Bronchial epithelial cell (primary cell): ENCODE results near the gene DMC1. TPM values are rescaled to one million over a fixed set of nuclear protein-coding genes. Genes with fewer than 3 reads are reported as not detected.

ENCODE experiments used
- DNase-seq: peaks from one replicate; pipeline ENCODE4 v3.0.0-alpha.2; 2010; ENCODE audit warnings: low read depth
- FAIRE-seq: peaks from 2 replicates; lab custom pipeline; 2011; peaks lifted over from hg19 to GRCh38; lab: Jason Lieb, UNC
- H3K27me3 ChIP-seq: 2 replicates; pipeline ENCODE4 v1.5.1; 2011; ENCODE audit warnings: low read length; ENCODE audit not compliant: control insufficient read depth, insufficient read depth
- H3K36me3 ChIP-seq: 2 replicates; pipeline ENCODE4 v1.5.1; 2011; ENCODE audit warnings: low read length; ENCODE audit not compliant: control insufficient read depth, insufficient read depth
- H3K4me3 ChIP-seq: 2 replicates; pipeline ENCODE4 v1.5.1; 2011; ENCODE audit warnings: mild to moderate bottlenecking, low read depth, low read length, control low read depth
- CTCF ChIP-seq: IDR thresholded peaks from 2 replicates; pipeline ENCODE4 v1.5.1; 2011; ENCODE audit warnings: mild to moderate bottlenecking, moderate library complexity, low read length, control low read depth, inconsistent platforms; ENCODE audit not compliant: insufficient read depth, severe bottlenecking
- total RNA-seq: library from RNA; depleted of rRNA; stranded (reverse); fragments of >200 nt; gene quantifications from 2 replicates; pipeline ENCODE4 v1.2.1, GENCODE V29; 2014

Gene DMC1
- total RNA-seq, 1 donor from 2014 or later = 1.1 TPM

DNA sequence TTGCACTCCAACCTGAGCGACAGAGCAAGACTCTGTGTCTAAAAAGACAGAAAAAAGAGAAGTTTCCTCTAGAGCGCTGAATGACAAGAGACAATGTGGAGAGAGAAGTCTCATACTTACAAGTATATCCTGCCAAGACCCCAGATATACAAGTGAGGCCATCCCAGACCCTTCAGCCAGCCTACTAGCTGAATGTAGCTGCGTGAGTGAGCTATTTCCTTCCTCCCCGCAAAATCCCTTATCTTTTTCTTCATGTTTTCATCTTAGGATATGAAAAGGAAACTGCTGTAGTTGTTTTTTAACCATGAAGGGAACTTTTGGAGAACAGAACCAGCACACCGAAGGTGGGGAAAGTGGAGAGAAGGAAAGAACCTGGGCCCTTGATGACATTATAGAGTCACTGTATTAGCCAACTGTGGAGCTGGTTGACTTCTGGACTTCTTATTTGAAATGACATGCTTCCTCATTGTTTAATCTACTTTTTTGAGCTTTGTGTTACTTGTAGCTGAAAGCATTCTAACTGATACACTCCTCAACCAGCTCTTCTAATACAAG, 59.5 kb downstream of the DMC1 start:
- TF ChIP-seq CTCF = no peak
- Histone ChIP-seq H3K36me3 (no peaks in the 10 kb centered on the region), H3K27me3 (no peaks in the 10 kb centered on the region), H3K4me3 (no peak overlapping the region)
- no peak for DNase-seq
- no peak for FAIRE-seq

GRCh38 chr22:38506118-38506962, 63.6 kb downstream of the DMC1 start, which contains the start of gene DDX17:
TSS of gene DDX17 (minus strand) at chr22:38506311.
- FAIRE-seq = no peak
- no peaks in the 10 kb centered on the region for H3K27me3 ChIP-seq
- H3K36me3 ChIP-seq = peaks cover 2% of the 10 kb centered on the region
- peak within 1 kb of the TSS; percentile 89 for H3K4me3 ChIP-seq
- DNase-seq = peak; percentile 92
- TF ChIP-seq CTCF = no peak

- no peak for FAIRE-seq
- no peaks in the 10 kb centered on the region for H3K27me3 ChIP-seq
- H3K4me3 ChIP-seq = peak overlapping the region; percentile 89
- H3K36me3 ChIP-seq = peaks cover 2% of the 10 kb centered on the region
- no peak for TF ChIP-seq CTCF
- DNase-seq = no peak
Measured at GRCh38 chr22:38505541-38506117, 64.4 kb downstream of the DMC1 start.

DNA sequence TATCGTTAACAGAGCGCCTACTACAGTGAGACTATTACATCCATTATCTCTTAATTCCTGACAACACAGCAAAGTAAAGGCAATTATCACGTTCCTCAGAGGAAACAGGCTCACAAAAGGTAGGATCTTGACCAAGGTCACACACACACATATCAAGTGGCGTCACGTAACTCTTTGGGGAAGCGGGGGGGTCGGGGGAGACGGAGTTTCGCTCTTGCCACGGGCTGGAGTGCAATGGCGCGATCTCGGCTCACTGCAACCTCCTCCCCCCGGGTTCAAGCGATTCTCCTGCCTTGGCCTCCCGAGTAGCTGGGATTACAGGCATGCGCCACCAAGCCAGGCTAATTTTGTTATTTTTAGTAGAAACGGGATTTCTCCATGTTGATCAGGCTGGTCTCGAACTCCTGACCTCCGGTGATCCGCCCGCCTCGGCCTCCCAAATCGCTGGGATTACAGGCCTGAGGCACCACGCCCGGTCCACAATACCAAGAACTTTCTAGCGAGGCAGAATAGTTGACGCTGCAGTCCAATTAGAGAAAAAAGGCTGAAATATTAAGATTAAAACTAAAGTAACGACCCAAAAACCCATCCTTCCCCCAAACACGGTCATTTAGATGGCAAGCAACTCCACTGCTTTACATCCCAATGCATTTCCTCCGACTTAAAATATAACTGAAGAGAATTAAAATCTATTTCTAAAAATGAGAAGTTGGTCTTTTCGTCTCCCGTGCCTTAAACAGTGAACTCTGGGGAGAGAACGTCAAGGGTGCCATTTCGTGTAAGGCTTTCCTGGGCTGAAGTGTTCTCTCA, 65.0 kb downstream of the DMC1 start:
- Histone ChIP-seq H3K27me3 (no peaks in the 10 kb centered on the region), H3K4me3 (peak overlapping the region; percentile 89), H3K36me3 (peaks cover 4% of the 10 kb centered on the region)
- DNase-seq (peak; percentile 32), FAIRE-seq (no peak)
- TF ChIP-seq CTCF = no peak

DNA sequence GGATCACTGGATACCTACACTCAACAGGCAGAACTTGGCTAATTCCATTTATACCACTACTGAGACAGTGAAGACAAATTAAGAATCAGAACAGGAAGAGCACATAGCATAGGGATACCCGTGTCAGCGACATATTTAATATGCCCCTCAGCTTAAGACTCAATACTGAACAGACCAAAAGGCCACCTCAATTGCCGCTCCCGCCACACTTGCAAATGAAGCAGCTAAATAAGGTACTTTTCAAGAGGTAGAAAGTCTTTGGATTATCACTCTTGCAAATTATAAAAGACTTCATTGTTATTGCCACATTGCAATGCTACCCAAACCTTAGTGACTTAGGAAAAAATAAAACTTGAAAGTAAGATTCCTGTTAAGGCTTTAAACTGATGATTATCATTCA, 67.0 kb downstream of the DMC1 start:
- no peak for TF ChIP-seq CTCF
- FAIRE-seq = no peak
- no peak for DNase-seq
- Histone ChIP-seq H3K27me3 (no peaks in the 10 kb centered on the region), H3K36me3 (peaks cover 11% of the 10 kb centered on the region), H3K4me3 (no peak overlapping the region)
